ENCODE data around the gene AMBRA1. TPM values are rescaled to one million over a fixed set of nuclear protein-coding genes. Genes with fewer than 3 reads are reported as not detected.
A peak's percentile ranks its signal among the peaks of the same experiment; 100 is the strongest.

AMBRA1 gene
- total RNA-seq, 1 donor from 2014 or later, result 33.7 TPM

- intact Hi-C loops (cut with DNase I), result no loop called here
- DNase-seq (ENCODE audit: low spot score) (no peak), ATAC-seq (no peak)
These were observed 130.0 kb downstream of the AMBRA1 start for GRCh38 chr11:46463701-46464421.

- intact Hi-C loops (cut with DNase I), result no loop called here
- ATAC-seq, result no peak
- no peak for DNase-seq (ENCODE audit: low spot score)
These were observed 132.3 kb downstream of the AMBRA1 start for GRCh38 chr11:46461461-46461927.

GRCh38 chr11:46458491-46458890 lies 135.3 kb downstream of the AMBRA1 start:
- ATAC-seq, result no peak
- intact Hi-C loops (cut with DNase I), result no loop called here
- DNase-seq (ENCODE audit: low spot score), result no peak

- no peak for ATAC-seq
- DNase-seq (ENCODE audit: low spot score), result no peak
- intact Hi-C loops (cut with DNase I), result no loop called here
These were observed 136.0 kb downstream of the AMBRA1 start for GRCh38 chr11:46457659-46458424.

GRCh38 chr11:46457021-46457420 lies 136.8 kb downstream of the AMBRA1 start:
- no peak for DNase-seq (ENCODE audit: low spot score)
- intact Hi-C loops (cut with DNase I), result no loop called here
- ATAC-seq, result no peak

- intact Hi-C loops (cut with DNase I), result no loop called here
- no peak for ATAC-seq
- DNase-seq (ENCODE audit: low spot score), result no peak
These were observed 137.4 kb downstream of the AMBRA1 start for GRCh38 chr11:46456269-46457001.

- intact Hi-C loops (cut with DNase I), result no loop called here
- no peak for ATAC-seq
These were observed 138.0 kb downstream of the AMBRA1 start for GRCh38 chr11:46455834-46456233.

GRCh38 chr11:46452918-46453517 lies 140.8 kb downstream of the AMBRA1 start:
- intact Hi-C loops (cut with DNase I), result no loop called here

More at GRCh38 chr11:46455834-46456233, 138.0 kb downstream of the AMBRA1 start:
- DNase-seq (ENCODE audit: low spot score), result no peak

GRCh38 chr11:46451759-46452158 lies 142.1 kb downstream of the AMBRA1 start:
- DNase-seq (ENCODE audit: low spot score) (no peak), ATAC-seq (no peak)
- intact Hi-C loops (cut with DNase I), result no loop called here

More at GRCh38 chr11:46452918-46453517, 140.8 kb downstream of the AMBRA1 start:
- ATAC-seq, result no peak
- no peak for DNase-seq (ENCODE audit: low spot score)

- intact Hi-C loops (cut with DNase I), result no loop called here
- DNase-seq (ENCODE audit: low spot score) (no peak), ATAC-seq (peak; percentile 96)
These were observed 142.9 kb downstream of the AMBRA1 start for GRCh38 chr11:46450846-46451477.

- intact Hi-C loops (cut with DNase I), result no loop called here
- ATAC-seq (no peak), DNase-seq (ENCODE audit: low spot score) (no peak)
These were observed 146.3 kb downstream of the AMBRA1 start for GRCh38 chr11:46447544-46447943.

GRCh38 chr11:46445920-46446771 lies 147.7 kb downstream of the AMBRA1 start:
- intact Hi-C loops (cut with DNase I), result no loop called here

GRCh38 chr11:46445192-46445919 lies 148.5 kb downstream of the AMBRA1 start:
- no peak for ATAC-seq
- intact Hi-C loops (cut with DNase I), result no loop called here
- no peak for DNase-seq (ENCODE audit: low spot score)

More at GRCh38 chr11:46445920-46446771, 147.7 kb downstream of the AMBRA1 start:
- DNase-seq (ENCODE audit: low spot score) (no peak), ATAC-seq (peak; percentile 67)

GRCh38 chr11:46444305-46444704 lies 149.5 kb downstream of the AMBRA1 start:
- ATAC-seq (no peak), DNase-seq (ENCODE audit: low spot score) (no peak)
- intact Hi-C loops (cut with DNase I), result no loop called here

GRCh38 chr11:46438211-46438610 lies 155.6 kb downstream of the AMBRA1 start:
- DNase-seq (ENCODE audit: low spot score), result no peak
- no peak for ATAC-seq
- intact Hi-C loops (cut with DNase I), result no loop called here

GRCh38 chr11:46437122-46437689 lies 156.6 kb downstream of the AMBRA1 start:
- ATAC-seq (no peak), DNase-seq (ENCODE audit: low spot score) (no peak)
- intact Hi-C loops (cut with DNase I), result no loop called here

- no peak for ATAC-seq
- DNase-seq (ENCODE audit: low spot score), result no peak
- intact Hi-C loops (cut with DNase I), result no loop called here
These were observed 157.7 kb downstream of the AMBRA1 start for GRCh38 chr11:46436113-46436512.
